Endothelial cell of umbilical vein (primary cell): ENCODE data around the gene P2RY11. TPM values are rescaled to one million over a fixed set of nuclear protein-coding genes. Genes with fewer than 3 reads are reported as not detected.

Experiments
- BruUV-seq: library from RNA; stranded (reverse); fragments of 400-500 nt; replicated peaks from 2 replicates; lab custom pipeline; 2021; lab: Mats Ljungman, UMichigan
- CTCF ChIA-PET: fragments of 300-600, 350-600 bp; sonication (Branson Sonifier 250); formaldehyde crosslinking; loops from one replicate; lab custom pipeline; 2021; ENCODE audit warnings: antibody characterized with exemption, inconsistent platforms; lab: Charles Lee
- POLR2A ChIA-PET: fragments of 300-600, 350-600 bp; sonication (Branson Sonifier 250); formaldehyde crosslinking; loops from one replicate; lab custom pipeline; 2021; ENCODE audit warnings: antibody characterized with exemption, inconsistent platforms; lab: Charles Lee
- DNase-seq: peaks from one replicate; pipeline ENCODE4 v3.0.0-alpha.2; 2011; ENCODE audit warnings: low read depth, low spot score
- FAIRE-seq: peaks from 2 replicates; lab custom pipeline; 2011; peaks lifted over from hg19 to GRCh38; lab: Jason Lieb, UNC
- H2AFZ ChIP-seq: 2 replicates; pipeline ENCODE4 v1.6.0; 2012; ENCODE audit warnings: low read depth, low read length, control low read depth, inconsistent platforms
- H3K27ac ChIP-seq: 2 replicates; pipeline ENCODE4 v1.5.1; 2011; ENCODE audit warnings: low read depth, mild to moderate bottlenecking, control low read depth, low read length, moderate library complexity; ENCODE audit not compliant: insufficient read depth
- H3K27me3 ChIP-seq, 2 experiments: 2 replicates each; pipeline versions ENCODE4 v1.6.0 to v1.6.1; 2011; ENCODE audit warnings: low read length in 2 of 2, mixed read lengths in 1 of 2; ENCODE audit not compliant: control insufficient read depth in 2 of 2, insufficient read depth in 2 of 2
- H3K36me3 ChIP-seq, 2 experiments: 2 replicates in 1 of 2; 3 replicates in 1 of 2; pipeline ENCODE4 v1.5.1; 2011; ENCODE audit warnings: low read length in 2 of 2, mild to moderate bottlenecking in 1 of 2, moderate library complexity in 1 of 2; ENCODE audit not compliant: control insufficient read depth in 2 of 2, insufficient read depth in 2 of 2; ENCODE audit errors: extremely low read depth in 1 of 2
- H3K4me1 ChIP-seq: 3 replicates; pipeline ENCODE4 v1.5.1; 2011; ENCODE audit warnings: mild to moderate bottlenecking, low read length; ENCODE audit not compliant: control insufficient read depth, insufficient read depth; ENCODE audit errors: extremely low read depth
- H3K4me2 ChIP-seq: 2 replicates; pipeline ENCODE4 v1.6.1; 2011; ENCODE audit warnings: low read length, control low read depth, mixed read lengths; ENCODE audit not compliant: insufficient read depth
- H3K4me3 ChIP-seq, 3 experiments: fragments of 200-600 bp in 1 of 3; sonication (generic), shearing (Covaris generic) in 1 of 3; replicated peaks in 1 of 3; 2 replicates each; pipeline ENCODE4 v1.5.1; 2011 to 2016; ENCODE audit warnings: control low read depth in 3 of 3, low read length in 3 of 3, mild to moderate bottlenecking in 2 of 3, inconsistent platforms in 1 of 3, low read depth in 1 of 3, moderate library complexity in 1 of 3; ENCODE audit not compliant: insufficient read depth in 1 of 3
- H3K79me2 ChIP-seq: 2 replicates; pipeline ENCODE4 v1.6.0; 2012; ENCODE audit warnings: low read length, inconsistent platforms; ENCODE audit not compliant: control insufficient read depth, insufficient read depth
- H3K9ac ChIP-seq: replicated peaks from 2 replicates; pipeline ENCODE3; 2011; ENCODE audit warnings: low read length, control low read depth; ENCODE audit not compliant: insufficient read depth; ENCODE audit errors: extremely low read depth
- H3K9me1 ChIP-seq: replicated peaks from 3 replicates; pipeline ENCODE4 v1.6.0; 2011; ENCODE audit warnings: mild to moderate bottlenecking, low read length; ENCODE audit not compliant: control insufficient read depth, insufficient read depth; ENCODE audit errors: extremely low read depth
- H3K9me3 ChIP-seq: replicated peaks from 2 replicates; pipeline ENCODE4 v1.5.1; 2012; ENCODE audit warnings: low read length, inconsistent platforms; ENCODE audit not compliant: control insufficient read depth, insufficient read depth
- H4K20me1 ChIP-seq: replicated peaks from 2 replicates; pipeline ENCODE3; 2011; ENCODE audit warnings: mild to moderate bottlenecking, low read length; ENCODE audit not compliant: control insufficient read depth, insufficient read depth; ENCODE audit errors: extremely low read depth
- EZH2 ChIP-seq: IDR thresholded peaks from 2 replicates; pipeline ENCODE4 v1.6.1; 2012; ENCODE audit warnings: borderline replicate concordance, low read depth, mild to moderate bottlenecking, moderate library complexity, low read length, inconsistent platforms; ENCODE audit not compliant: severe bottlenecking
- FOS ChIP-seq: IDR thresholded peaks from 2 replicates; pipeline ENCODE4 v1.6.1; 2011; ENCODE audit warnings: mild to moderate bottlenecking, low read length, moderate library complexity, borderline replicate concordance; ENCODE audit not compliant: insufficient read depth
- GATA2 ChIP-seq: IDR thresholded peaks from 2 replicates; pipeline ENCODE4 v1.7.0; 2011; ENCODE audit warnings: low read depth, mild to moderate bottlenecking, moderate library complexity, mixed read lengths, low read length; ENCODE audit not compliant: insufficient read length, insufficient read depth
- JUN ChIP-seq: IDR thresholded peaks from 2 replicates; pipeline ENCODE4 v1.6.1; 2011; ENCODE audit warnings: borderline replicate concordance, low read depth; ENCODE audit not compliant: insufficient read length, insufficient read depth
- MYC ChIP-seq: IDR thresholded peaks from one replicate; pipeline ENCODE4 v1.6.1; 2011; ENCODE audit warnings: mild to moderate bottlenecking, low read depth, low read length
- POLR2A ChIP-seq: IDR thresholded peaks from 2 replicates; pipeline ENCODE4 v1.6.1; 2012; ENCODE audit warnings: low read depth, mild to moderate bottlenecking, control low read depth, low read length
- POLR2AphosphoS5 ChIP-seq: IDR thresholded peaks from 2 replicates; pipeline ENCODE4 v1.6.1; 2012; ENCODE audit warnings: low read depth, mild to moderate bottlenecking, control low read depth, low read length, moderate library complexity; ENCODE audit not compliant: insufficient read depth
- dilution Hi-C: fragments of 300-500 bp; cut with MboI; formaldehyde crosslinking; loops from one replicate; pipeline ENCODE4 v1.15.0; 2019; ENCODE audit warnings: low sequenced_read_pairs; ENCODE audit not compliant: extremely low pct_ligation_motif_present
- intact Hi-C: fragments of 100-400 bp; cut with micrococcal nuclease; formaldehyde crosslinking; loops from one replicate; pipeline ENCODE4 v1.10.0; 2022
- polyA plus RNA-seq, 4 experiments: library from polyadenylated mRNA; depleted of rRNA in 3 of 4; stranded (reverse) in 3 of 4; unstranded in 1 of 4; fragments of >200 nt; gene quantifications; 2 replicates each; pipeline versions ENCODE4 v1.2.1 to v1.2.3, GENCODE V29; 2011 to 2012; ENCODE audit warnings: missing spikeins in 1 of 4
- total RNA-seq: library from RNA; stranded (reverse); gene quantifications from 2 replicates; pipeline ENCODE4 v1.2.3, GENCODE V29; 2021
- TF ChIP-seq, protein P1 (sequence below), 2 donors: IDR thresholded peaks; 1 replicate in 1 of 2; 2 replicates in 1 of 2; pipeline ENCODE4 v1.5.1; 2011; ENCODE audit warnings: low read length in 2 of 2, mild to moderate bottlenecking in 2 of 2, moderate library complexity in 2 of 2, control low read depth in 1 of 2, inconsistent platforms in 1 of 2, low read depth in 1 of 2; ENCODE audit not compliant: insufficient read depth in 1 of 2; ENCODE audit errors: extremely low read depth in 1 of 2
- TF ChIP-seq, protein P2 (sequence below): IDR thresholded peaks from 2 replicates; pipeline ENCODE4 v1.6.1; 2011; ENCODE audit not compliant: insufficient read depth, insufficient read length

Gene P2RY11
- total and polyA plus RNA-seq, 2 donors (not counting 3 experiments of a cell fraction or from before 2014, with no cell fraction given) = 3.6 to 14.6 TPM

DNA sequence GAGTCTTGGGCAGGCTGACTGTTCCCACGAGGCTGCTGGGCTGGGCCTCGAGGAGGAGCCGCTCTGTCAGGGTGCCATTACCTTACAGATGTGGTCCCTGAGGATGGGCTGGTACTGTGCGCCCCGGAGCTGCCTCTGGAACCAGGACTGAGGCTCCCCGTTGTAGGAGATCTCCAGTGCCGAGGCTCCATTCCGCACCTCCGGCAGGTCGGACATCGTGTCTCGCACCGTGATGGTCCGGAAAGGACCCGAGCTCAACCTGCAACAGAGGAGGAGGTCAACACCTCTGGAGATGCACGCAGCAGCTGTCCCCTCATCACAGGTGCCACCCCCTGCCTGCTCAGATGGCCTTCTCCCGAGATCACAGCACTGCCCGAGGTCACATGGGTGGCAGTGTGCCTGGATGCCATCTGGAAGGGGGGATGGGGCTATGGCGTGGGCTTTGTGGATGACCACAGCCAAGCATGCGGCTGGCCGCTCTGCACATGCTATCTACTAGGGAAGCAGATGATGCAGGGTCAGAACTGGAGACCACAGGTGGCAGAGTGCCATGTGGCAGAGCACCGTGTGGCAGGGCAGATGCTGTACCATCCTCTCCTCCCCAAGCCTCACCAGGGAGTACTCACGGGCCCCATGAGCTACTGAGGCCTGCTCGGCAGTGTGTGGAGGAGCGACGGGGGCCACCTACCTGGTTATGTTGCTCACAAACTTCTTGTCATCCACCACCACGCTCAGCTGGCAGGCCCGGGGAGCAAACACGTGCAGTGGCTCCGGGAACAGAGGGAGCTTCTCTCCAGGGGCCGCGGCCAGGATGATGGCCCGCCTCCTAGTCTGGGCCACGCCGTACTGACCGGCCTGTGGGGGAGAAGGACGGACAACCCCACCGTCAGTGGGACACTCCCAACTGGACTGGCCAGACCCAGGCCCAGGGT is 26.5 kb downstream of the P2RY11 start:
- H3K4me1 ChIP-seq = no peaks in the 10 kb centered on the region
- intact Hi-C loops (no loop called here), dilution Hi-C loops (no loop called here)
- H3K4me2 ChIP-seq = no peak overlapping the region
- DNase-seq (no peak), FAIRE-seq (no peak)
- H3K27me3 ChIP-seq = no peaks in the 10 kb centered on the region
- TF ChIP-seq FOS (no peak), MYC (no peak), EZH2 (no peak), POLR2AphosphoS5 (no peak), JUN (no peak), POLR2A (no peak), GATA2 (no peak)
- TF ChIP-seq, protein P1, sequence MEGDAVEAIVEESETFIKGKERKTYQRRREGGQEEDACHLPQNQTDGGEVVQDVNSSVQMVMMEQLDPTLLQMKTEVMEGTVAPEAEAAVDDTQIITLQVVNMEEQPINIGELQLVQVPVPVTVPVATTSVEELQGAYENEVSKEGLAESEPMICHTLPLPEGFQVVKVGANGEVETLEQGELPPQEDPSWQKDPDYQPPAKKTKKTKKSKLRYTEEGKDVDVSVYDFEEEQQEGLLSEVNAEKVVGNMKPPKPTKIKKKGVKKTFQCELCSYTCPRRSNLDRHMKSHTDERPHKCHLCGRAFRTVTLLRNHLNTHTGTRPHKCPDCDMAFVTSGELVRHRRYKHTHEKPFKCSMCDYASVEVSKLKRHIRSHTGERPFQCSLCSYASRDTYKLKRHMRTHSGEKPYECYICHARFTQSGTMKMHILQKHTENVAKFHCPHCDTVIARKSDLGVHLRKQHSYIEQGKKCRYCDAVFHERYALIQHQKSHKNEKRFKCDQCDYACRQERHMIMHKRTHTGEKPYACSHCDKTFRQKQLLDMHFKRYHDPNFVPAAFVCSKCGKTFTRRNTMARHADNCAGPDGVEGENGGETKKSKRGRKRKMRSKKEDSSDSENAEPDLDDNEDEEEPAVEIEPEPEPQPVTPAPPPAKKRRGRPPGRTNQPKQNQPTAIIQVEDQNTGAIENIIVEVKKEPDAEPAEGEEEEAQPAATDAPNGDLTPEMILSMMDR (IDR thresholded peaks at IDR 0.05; ENCODE audit: extremely low read depth in 1 of 2, insufficient read depth in 1 of 2, low read depth in 1 of 2, low read length in 2 of 2) = no peak
- TF ChIP-seq, protein P2, sequence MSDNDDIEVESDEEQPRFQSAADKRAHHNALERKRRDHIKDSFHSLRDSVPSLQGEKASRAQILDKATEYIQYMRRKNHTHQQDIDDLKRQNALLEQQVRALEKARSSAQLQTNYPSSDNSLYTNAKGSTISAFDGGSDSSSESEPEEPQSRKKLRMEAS = no peak
- H3K9me1 ChIP-seq = no peaks in the 10 kb centered on the region
- no peaks in the 10 kb centered on the region for H4K20me1 ChIP-seq
- ChIA-PET POLR2A (no interaction called here), CTCF (no interaction called here)
- no peak overlapping the region for H3K4me3 ChIP-seq
- peaks cover 14 to 69% of the 10 kb centered on the region in 2 experiments for H3K36me3 ChIP-seq
- H3K9me3 ChIP-seq = no peaks in the 10 kb centered on the region
- H3K27ac ChIP-seq = no peak overlapping the region
- no peaks in the 10 kb centered on the region for H3K79me2 ChIP-seq
- H3K9ac ChIP-seq = no peak overlapping the region
- no TSS peak for BruUV-seq
- no peak overlapping the region for H2AFZ ChIP-seq
